GM12865 (cell line): ENCODE results near the gene TBC1D13.
"Not testable (repeated sequence)": the region's sequence is repeated elsewhere in the genome, so short reads cannot be mapped to it uniquely, and the experiment has no call there.

Experiments used
- DNase-seq: peaks from one replicate; pipeline ENCODE4 v3.0.0; 2010; ENCODE audit warnings: low read depth
- H3K4me3 ChIP-seq: 2 replicates; pipeline ENCODE4 v1.5.1; 2011; ENCODE audit warnings: mild to moderate bottlenecking, low read depth, low read length, control low read depth
- TF ChIP-seq, protein P1 (sequence below): IDR thresholded peaks from 2 replicates; pipeline ENCODE4 v1.5.1; 2011; ENCODE audit warnings: low read length, control low read depth, low read depth, inconsistent platforms; ENCODE audit not compliant: insufficient read depth; ENCODE audit errors: missing control alignments

Gene TBC1D13

DNA sequence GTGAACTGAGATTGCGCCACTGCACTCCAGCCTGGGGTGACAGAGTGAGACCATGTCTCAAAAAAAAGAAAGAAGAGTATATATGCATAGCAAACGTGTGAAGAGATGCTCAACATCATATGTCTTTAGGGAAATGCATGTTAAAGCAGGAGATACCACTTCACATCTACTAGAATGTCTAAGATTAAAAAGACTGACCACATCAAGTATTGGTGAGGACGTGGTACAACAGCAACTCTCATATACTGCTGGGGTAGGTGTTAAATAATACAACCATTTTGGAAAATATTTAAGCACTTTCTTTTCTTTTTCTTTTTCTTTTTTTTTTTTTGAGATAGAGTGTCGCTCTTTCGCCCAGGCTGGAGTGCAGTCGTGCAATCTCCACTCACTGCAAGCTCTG, 1.6 kb upstream of the TBC1D13 start:
- DNase-seq: no peak
- H3K4me3 ChIP-seq: no peak overlapping the region
- TF ChIP-seq, protein P1, sequence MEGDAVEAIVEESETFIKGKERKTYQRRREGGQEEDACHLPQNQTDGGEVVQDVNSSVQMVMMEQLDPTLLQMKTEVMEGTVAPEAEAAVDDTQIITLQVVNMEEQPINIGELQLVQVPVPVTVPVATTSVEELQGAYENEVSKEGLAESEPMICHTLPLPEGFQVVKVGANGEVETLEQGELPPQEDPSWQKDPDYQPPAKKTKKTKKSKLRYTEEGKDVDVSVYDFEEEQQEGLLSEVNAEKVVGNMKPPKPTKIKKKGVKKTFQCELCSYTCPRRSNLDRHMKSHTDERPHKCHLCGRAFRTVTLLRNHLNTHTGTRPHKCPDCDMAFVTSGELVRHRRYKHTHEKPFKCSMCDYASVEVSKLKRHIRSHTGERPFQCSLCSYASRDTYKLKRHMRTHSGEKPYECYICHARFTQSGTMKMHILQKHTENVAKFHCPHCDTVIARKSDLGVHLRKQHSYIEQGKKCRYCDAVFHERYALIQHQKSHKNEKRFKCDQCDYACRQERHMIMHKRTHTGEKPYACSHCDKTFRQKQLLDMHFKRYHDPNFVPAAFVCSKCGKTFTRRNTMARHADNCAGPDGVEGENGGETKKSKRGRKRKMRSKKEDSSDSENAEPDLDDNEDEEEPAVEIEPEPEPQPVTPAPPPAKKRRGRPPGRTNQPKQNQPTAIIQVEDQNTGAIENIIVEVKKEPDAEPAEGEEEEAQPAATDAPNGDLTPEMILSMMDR: no peak

DNA sequence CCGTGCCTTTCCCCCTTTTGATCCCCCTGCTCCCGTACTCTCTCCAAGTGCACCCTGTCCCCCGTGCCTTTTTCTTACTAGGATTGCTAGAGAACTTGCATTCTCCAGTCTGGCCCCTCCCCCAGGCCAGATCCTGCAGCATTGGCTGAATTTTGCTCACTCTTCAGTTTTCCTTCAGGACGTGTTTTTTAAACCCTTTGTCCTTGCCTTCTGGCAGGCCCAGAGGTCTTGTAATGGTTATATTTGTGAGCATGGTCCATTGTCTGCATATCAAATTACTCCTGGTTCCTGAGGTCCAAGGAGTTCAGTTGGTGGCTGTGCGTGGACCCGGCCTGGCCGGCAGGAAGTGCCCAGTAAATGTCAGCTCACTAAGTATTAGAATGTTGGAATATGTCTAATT, 606 bp downstream of the TBC1D13 start:
- peak overlapping the region; percentile 80 for H3K4me3 ChIP-seq
- TF ChIP-seq, protein P1: no peak
- DNase-seq: no peak

DNA sequence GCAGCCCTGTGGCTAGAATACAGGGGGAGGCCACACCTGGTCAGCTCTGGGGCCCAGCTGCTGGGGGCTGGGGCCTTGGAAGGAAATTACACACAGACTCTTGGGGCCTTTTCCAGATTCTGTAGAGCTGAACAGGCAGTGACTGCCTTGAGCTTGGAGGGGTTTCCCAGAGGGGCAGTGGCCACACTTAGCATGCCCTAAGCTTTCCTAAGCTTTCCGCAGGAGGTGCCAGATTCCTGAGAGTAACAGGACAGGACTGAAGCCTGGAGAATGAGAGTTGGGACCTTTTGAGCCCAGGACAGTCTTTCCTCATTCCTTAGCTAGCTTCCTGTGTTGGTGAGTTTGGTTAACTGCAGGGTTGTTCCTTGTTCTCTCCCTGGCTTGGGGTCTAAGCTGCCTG, 1.4 kb downstream of the TBC1D13 start:
- H3K4me3 ChIP-seq: peak overlapping the region; percentile 80
- TF ChIP-seq, protein P1: no peak

DNA sequence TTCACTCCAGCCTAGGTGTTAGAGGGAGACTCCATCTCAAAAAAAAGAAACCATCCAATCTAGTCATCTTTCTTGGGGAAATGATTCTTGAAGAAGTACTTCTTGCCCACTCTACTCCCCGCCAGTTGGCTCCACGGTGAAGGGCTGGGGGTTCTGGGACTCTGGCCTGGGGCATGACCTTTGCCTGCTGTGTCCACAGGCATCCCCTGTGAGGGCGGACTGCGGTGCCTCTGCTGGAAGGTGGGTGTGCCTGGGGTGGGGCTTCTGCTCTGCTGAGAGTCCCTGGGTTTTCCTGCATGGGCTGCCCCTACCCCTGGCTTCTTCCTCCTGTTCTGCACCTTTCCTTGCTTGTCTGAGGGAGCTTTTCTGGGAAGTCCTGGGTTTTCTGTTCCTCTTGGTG, 3.5 kb downstream of the TBC1D13 start:
- H3K4me3 ChIP-seq: no peak overlapping the region
- TF ChIP-seq, protein P1: no peak
- no peak for DNase-seq

More for the DNA sequence above, 1.4 kb downstream of the TBC1D13 start:
- no peak for DNase-seq

DNA sequence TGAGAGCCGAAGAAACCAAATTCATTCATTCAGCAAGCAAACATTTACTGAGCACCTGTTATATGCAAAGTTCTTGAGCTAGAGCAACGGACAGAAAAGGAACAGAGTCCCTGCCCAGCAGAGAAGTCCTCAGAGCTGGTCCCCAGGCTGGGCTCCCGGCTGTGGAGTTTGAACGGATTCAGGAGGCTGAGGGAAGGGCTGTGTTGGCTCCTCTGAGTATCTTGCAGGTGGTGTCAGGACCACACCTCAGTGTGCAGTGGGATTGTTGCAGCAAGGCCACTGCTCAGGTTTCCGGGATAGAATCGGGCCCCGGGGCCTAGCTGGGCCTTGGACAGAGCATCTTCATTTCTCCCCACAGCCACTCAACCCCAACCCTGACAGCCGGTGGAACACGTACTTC, 5.1 kb downstream of the TBC1D13 start:
- no peak for DNase-seq
- TF ChIP-seq, protein P1: no peak
- H3K4me3 ChIP-seq: no peak overlapping the region

DNA sequence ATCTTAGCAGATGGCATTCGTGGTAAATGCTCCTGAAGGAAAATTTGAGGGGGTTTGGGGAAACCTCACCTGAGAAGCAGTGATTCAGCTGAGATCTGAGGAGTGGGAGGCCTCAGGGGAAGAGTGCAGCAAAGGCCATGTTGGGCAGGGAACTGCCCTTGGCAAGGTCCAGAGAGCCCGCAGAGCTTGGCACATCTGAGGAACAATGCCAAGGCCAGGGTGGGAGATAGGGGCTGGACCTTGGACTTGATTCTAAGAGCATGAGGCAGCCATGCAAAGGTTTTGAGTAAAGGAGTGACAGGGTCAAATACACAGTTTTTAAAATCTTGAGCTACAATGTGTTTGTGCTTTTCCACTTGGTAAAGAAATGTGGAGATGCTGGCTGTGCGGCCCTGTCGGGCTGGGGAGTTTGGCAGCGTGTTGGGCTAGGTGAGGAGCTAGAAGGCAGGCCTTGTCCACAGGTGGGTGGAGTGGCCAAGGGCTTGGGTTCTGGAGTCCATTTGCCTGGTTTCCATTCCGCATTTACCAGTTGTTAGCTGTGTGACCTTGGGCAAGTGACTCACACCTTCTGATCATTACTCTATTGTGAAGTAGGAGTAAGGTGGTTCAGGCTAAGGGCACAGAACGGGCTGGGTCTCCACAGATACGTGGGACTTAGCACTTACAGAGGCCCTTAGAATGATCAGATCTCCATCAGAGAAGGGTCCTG, 6.1 kb downstream of the TBC1D13 start:
- H3K4me3 ChIP-seq: no peak overlapping the region
- no peak for DNase-seq
- TF ChIP-seq, protein P1: no peak

DNA sequence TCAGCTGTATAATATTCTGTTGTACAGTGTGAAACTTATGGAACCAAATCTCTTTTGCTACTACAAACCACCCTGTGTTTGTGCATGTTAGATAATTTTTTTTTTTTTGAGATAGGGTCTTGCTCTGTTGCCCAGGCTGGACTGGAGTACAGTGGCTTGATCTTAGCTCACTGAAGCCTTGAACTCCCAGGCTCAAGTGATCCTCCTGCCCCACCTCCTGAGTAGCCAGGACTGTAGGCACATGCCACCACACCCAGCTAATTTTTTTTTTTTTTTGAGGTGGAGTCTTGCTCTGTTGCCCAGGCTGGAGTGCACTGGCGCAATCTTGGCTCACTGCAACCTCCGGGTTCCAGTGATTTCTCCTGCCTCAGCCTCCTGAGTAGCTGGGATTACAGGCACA, 7.9 kb downstream of the TBC1D13 start:
- DNase-seq, H3K4me3 ChIP-seq: not testable (repeated sequence)
